Aorta (tissue), 5 donors: Measurements from ENCODE around the gene LONP2. TPM values are rescaled to one million over a fixed set of nuclear protein-coding genes. Genes with fewer than 3 reads are reported as not detected.

Experiments
- ATAC-seq: fragments of 200-7000 bp; cut with Tn5 transposase; one replicate; pipeline ENCODE4 v1.9.1; 2022; ENCODE audit warnings: moderate library complexity; ENCODE audit not compliant: low FRiP score
- DNase-seq, 2 donors: peaks; one replicate each; pipeline ENCODE4 v3.0.0-alpha.2; 2020
- H3K27ac ChIP-seq, 2 donors: one replicate each; pipeline ENCODE4 v1.5.1; 2013; ENCODE audit warnings: low read length in 2 of 2, mild to moderate bottlenecking in 2 of 2, moderate library complexity in 2 of 2, control low read depth in 1 of 2, inconsistent platforms in 1 of 2, low read depth in 1 of 2
- H3K27me3 ChIP-seq, 2 donors: one replicate each; pipeline ENCODE4 v1.6.1; 2013; ENCODE audit warnings: control low read depth in 1 of 2, low read length in 1 of 2, mild to moderate bottlenecking in 1 of 2, moderate library complexity in 1 of 2; ENCODE audit not compliant: insufficient read depth in 2 of 2, control insufficient read depth in 1 of 2
- H3K36me3 ChIP-seq, 2 donors: one replicate each; pipeline ENCODE4 v1.6.1; 2013; ENCODE audit warnings: control low read depth in 1 of 2, low read length in 1 of 2, mild to moderate bottlenecking in 1 of 2; ENCODE audit not compliant: insufficient read depth in 2 of 2, control insufficient read depth in 1 of 2
- H3K4me1 ChIP-seq, 2 donors: one replicate each; pipeline ENCODE4 v1.6.1; 2013; ENCODE audit warnings: low read length in 2 of 2, control low read depth in 1 of 2, mild to moderate bottlenecking in 1 of 2, moderate library complexity in 1 of 2; ENCODE audit not compliant: insufficient read depth in 2 of 2, control insufficient read depth in 1 of 2
- H3K4me3 ChIP-seq, 2 donors: one replicate each; pipeline ENCODE4 v1.5.1; 2013; ENCODE audit warnings: low read length in 2 of 2, control low read depth in 1 of 2, mild to moderate bottlenecking in 1 of 2
- H3K9me3 ChIP-seq: one replicate; pipeline ENCODE4 v1.6.1; 2013; ENCODE audit warnings: mild to moderate bottlenecking, low read length; ENCODE audit not compliant: control insufficient read depth
- WGBS, 2 donors: extraction: QIAGEN DNeasy Blood & Tissue Kit; methylation state at CpG; one replicate each; pipeline ENCODE4 v1.1.7; 2013; 5-methylcytosine and 5-hydroxymethylcytosine counted together
- intact Hi-C, 2 donors: fragments of 100-400 bp; cut with DNase I; formaldehyde crosslinking; loops; one replicate each; pipeline versions ENCODE4 v1.14.2 to v1.15.0; 2022
- polyA plus RNA-seq, 2 donors: library from polyadenylated mRNA; stranded (reverse); fragments of 200-250 nt; gene quantifications; one replicate each; pipeline ENCODE4 v1.2.3, GENCODE V29; 2013
- total RNA-seq, 2 donors: library from RNA; stranded (reverse); fragmentation: NEBNext Ultra II Directional; extraction: Animal tissue kit (Norgen Biotek cat#: 25700); gene quantifications; one replicate each; pipeline ENCODE4 v1.2.1, GENCODE V29; 2021
- donor health status: healthy with polysubstance abuse.
- donor health status: Bipolar disorder and iron deficiency.
- donor health status: DM: no; HTN: no; CAD: no.
- donor health status: DM: no; HTN: no; CAD: no.
- donor health status: DM: yes; HTN: yes; CAD: no.

The LONP2 gene
- total and polyA plus RNA-seq, 4 donors: 9.5 to 71.8 (median 45.4) TPM

- DNase-seq (no peak), ATAC-seq (no peak)
- no peaks in the 10 kb centered on the region for H3K4me1 ChIP-seq
- no peak overlapping the region for H3K27ac ChIP-seq
- H3K27me3 ChIP-seq: no peaks in the 10 kb centered on the region
- 95 to 96% methylated on average over 2 of the region's 2 CpGs for WGBS, 2 donors
- H3K36me3 ChIP-seq: peaks cover 0 to 7% of the 10 kb centered on the region in 2 donors
- intact Hi-C loops: no loop called here
- H3K9me3 ChIP-seq: no peaks in the 10 kb centered on the region
- no peak overlapping the region for H3K4me3 ChIP-seq
These were observed 86.2 kb downstream of the LONP2 start for GRCh38 chr16:48330189-48330840.

- H3K36me3 ChIP-seq: peaks cover 0 to 7% of the 10 kb centered on the region in 2 donors
- no peaks in the 10 kb centered on the region for H3K4me1 ChIP-seq
- no peaks in the 10 kb centered on the region for H3K9me3 ChIP-seq
- intact Hi-C loops: no loop called here
- no peak overlapping the region for H3K27ac ChIP-seq
- no peak overlapping the region for H3K4me3 ChIP-seq
- 27 to 32% methylated on average over 3 of the region's 3 CpGs for WGBS, 2 donors
- H3K27me3 ChIP-seq: no peaks in the 10 kb centered on the region
- ATAC-seq (no peak), DNase-seq (no peak)
These were observed 86.7 kb downstream of the LONP2 start for GRCh38 chr16:48330841-48331192.

GRCh38 chr16:48332978-48333377 lies 88.9 kb downstream of the LONP2 start:
- no peaks in the 10 kb centered on the region for H3K4me1 ChIP-seq
- intact Hi-C loops: no loop called here
- no peaks in the 10 kb centered on the region for H3K9me3 ChIP-seq
- no peak overlapping the region for H3K27ac ChIP-seq
- no peaks in the 10 kb centered on the region for H3K27me3 ChIP-seq
- H3K4me3 ChIP-seq: no peak overlapping the region
- 95 to 96% methylated on average over 5 of the region's 5 CpGs for WGBS, 2 donors
- no peak for DNase-seq
- no peak for ATAC-seq
- H3K36me3 ChIP-seq: peaks cover 0 to 3% of the 10 kb centered on the region in 2 donors

GRCh38 chr16:48334325-48334724 lies 90.2 kb downstream of the LONP2 start:
- Histone ChIP-seq H3K4me1 (no peaks in the 10 kb centered on the region), H3K27me3 (no peaks in the 10 kb centered on the region), H3K27ac (no peak overlapping the region), H3K4me3 (no peak overlapping the region), H3K9me3 (no peaks in the 10 kb centered on the region), H3K36me3 (peaks cover 0 to 3% of the 10 kb centered on the region in 2 donors)
- intact Hi-C loops: no loop called here
- DNase-seq (no peak), ATAC-seq (no peak)
- WGBS, 2 donors: 87 to 90% methylated on average over 9 of the region's 9 CpGs

GRCh38 chr16:48335961-48336360 lies 91.9 kb downstream of the LONP2 start:
- ATAC-seq (no peak), DNase-seq (no peak)
- Histone ChIP-seq H3K36me3 (peaks cover 0 to 3% of the 10 kb centered on the region in 2 donors), H3K27ac (no peak overlapping the region), H3K27me3 (no peaks in the 10 kb centered on the region), H3K4me3 (no peak overlapping the region), H3K9me3 (no peaks in the 10 kb centered on the region), H3K4me1 (no peaks in the 10 kb centered on the region)
- intact Hi-C loops: no loop called here
- 57 to 70% methylated on average over 3 of the region's 3 CpGs for WGBS, 2 donors

- no peaks in the 10 kb centered on the region for H3K27me3 ChIP-seq
- H3K27ac ChIP-seq: no peak overlapping the region
- 54 to 77% methylated on average over 1 of the region's 1 CpG for WGBS, 2 donors
- no peaks in the 10 kb centered on the region for H3K9me3 ChIP-seq
- intact Hi-C loops: no loop called here
- H3K36me3 ChIP-seq: peaks cover 0 to 8% of the 10 kb centered on the region in 2 donors
- no peak for DNase-seq
- H3K4me1 ChIP-seq: no peaks in the 10 kb centered on the region
- no peak for ATAC-seq
- H3K4me3 ChIP-seq: no peak overlapping the region
These were observed 96.0 kb downstream of the LONP2 start for GRCh38 chr16:48340054-48340453.

GRCh38 chr16:48342591-48342990 lies 98.5 kb downstream of the LONP2 start:
- H3K27ac ChIP-seq: no peak overlapping the region
- no peaks in the 10 kb centered on the region for H3K4me1 ChIP-seq
- ATAC-seq (no peak), DNase-seq (no peak)
- WGBS, 2 donors: 99 to 100% methylated on average over 2 of the region's 2 CpGs
- no peaks in the 10 kb centered on the region for H3K27me3 ChIP-seq
- intact Hi-C loops: no loop called here
- H3K9me3 ChIP-seq: no peaks in the 10 kb centered on the region
- no peak overlapping the region for H3K4me3 ChIP-seq
- H3K36me3 ChIP-seq: peaks cover 0 to 8% of the 10 kb centered on the region in 2 donors

GRCh38 chr16:48347191-48347865 lies 103.2 kb downstream of the LONP2 start:
- peaks cover 0 to 7% of the 10 kb centered on the region in 2 donors for H3K36me3 ChIP-seq
- intact Hi-C loops: no loop called here

GRCh38 chr16:48347980-48348379 lies 103.9 kb downstream of the LONP2 start:
- no peaks in the 10 kb centered on the region for H3K4me1 ChIP-seq
- H3K9me3 ChIP-seq: no peaks in the 10 kb centered on the region
- ATAC-seq (no peak), DNase-seq (no peak)
- intact Hi-C loops: no loop called here
- no peak overlapping the region for H3K4me3 ChIP-seq
- no peaks in the 10 kb centered on the region for H3K27me3 ChIP-seq
- H3K27ac ChIP-seq: no peak overlapping the region
- peaks cover 0 to 4% of the 10 kb centered on the region in 2 donors for H3K36me3 ChIP-seq
- WGBS, 2 donors: 94 to 95% methylated on average over 4 of the region's 4 CpGs

More at GRCh38 chr16:48347191-48347865, 103.2 kb downstream of the LONP2 start:
- Histone ChIP-seq H3K9me3 (no peaks in the 10 kb centered on the region), H3K27me3 (no peaks in the 10 kb centered on the region), H3K4me3 (no peak overlapping the region), H3K4me1 (no peaks in the 10 kb centered on the region), H3K27ac (no peak overlapping the region)
- no peak for DNase-seq
- WGBS, 2 donors: 90 to 91% methylated on average over 20 of the region's 20 CpGs
- ATAC-seq: no peak
